ENCODE results near the gene OPALIN.
A peak's percentile ranks its signal among the peaks of the same experiment; 100 is the strongest.
"Not testable (repeated sequence)": the region's sequence is repeated elsewhere in the genome, so short reads cannot be mapped to it uniquely, and the experiment has no call there.

Gene OPALIN

DNA sequence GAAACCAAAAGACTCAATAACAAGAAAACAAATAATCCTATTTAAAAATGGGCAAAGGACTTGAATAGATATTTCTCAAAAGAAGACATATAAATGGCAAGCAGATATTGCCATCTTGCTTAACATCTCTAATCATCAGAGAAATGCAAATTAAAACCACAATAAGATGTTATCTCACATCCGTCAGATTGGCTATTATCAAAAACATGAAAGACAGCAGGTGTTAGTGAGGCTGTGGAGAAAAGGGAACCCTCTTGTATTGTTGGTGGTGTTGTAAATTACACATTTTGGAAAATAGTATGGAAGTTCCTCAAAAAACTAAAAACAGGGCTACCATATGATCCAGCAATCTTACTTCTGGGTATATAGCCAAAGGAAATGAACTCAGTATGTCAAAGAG, 25.7 kb downstream of the OPALIN start:
- no peak for DNase-seq (ENCODE audit: low spot score in 2 of 2)
- Mint-ChIP-seq H3K27ac (no peak overlapping the region), H3K4me1 (no peaks in the 10 kb centered on the region), H3K9me3 (no peaks in the 10 kb centered on the region), H3K36me3 (peaks cover 5% of the 10 kb centered on the region), H3K4me3 (no peak overlapping the region)
- no peak for ATAC-seq

DNA sequence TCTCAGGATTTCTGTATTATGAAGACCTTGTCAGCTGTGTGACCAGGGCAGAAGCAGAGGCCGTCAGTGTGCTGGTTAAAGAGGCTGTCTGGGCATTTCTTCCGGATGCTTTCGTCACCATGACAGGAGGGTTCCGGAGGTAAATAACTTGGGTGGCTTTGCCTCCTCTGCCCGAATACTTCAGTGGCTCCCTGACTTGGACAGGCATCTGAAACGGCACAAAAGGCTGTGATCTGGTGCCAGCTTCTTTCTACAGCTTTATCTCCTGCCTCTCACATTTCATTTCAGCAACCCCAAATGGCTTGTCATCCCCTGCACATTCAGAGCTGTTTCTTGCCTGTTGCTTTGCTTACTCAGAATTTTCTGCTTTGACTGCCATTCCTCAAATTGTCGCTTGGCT, 31.3 kb downstream of the OPALIN start:
- no peaks in the 10 kb centered on the region for H3K4me1 Mint-ChIP-seq
- no peak overlapping the region for H3K27ac Mint-ChIP-seq
- H3K4me3 Mint-ChIP-seq: no peak overlapping the region
- H3K36me3 Mint-ChIP-seq: no peaks in the 10 kb centered on the region
- DNase-seq (ENCODE audit: low spot score in 2 of 2) (no peak), ATAC-seq (no peak)
- H3K9me3 Mint-ChIP-seq: no peaks in the 10 kb centered on the region

DNA sequence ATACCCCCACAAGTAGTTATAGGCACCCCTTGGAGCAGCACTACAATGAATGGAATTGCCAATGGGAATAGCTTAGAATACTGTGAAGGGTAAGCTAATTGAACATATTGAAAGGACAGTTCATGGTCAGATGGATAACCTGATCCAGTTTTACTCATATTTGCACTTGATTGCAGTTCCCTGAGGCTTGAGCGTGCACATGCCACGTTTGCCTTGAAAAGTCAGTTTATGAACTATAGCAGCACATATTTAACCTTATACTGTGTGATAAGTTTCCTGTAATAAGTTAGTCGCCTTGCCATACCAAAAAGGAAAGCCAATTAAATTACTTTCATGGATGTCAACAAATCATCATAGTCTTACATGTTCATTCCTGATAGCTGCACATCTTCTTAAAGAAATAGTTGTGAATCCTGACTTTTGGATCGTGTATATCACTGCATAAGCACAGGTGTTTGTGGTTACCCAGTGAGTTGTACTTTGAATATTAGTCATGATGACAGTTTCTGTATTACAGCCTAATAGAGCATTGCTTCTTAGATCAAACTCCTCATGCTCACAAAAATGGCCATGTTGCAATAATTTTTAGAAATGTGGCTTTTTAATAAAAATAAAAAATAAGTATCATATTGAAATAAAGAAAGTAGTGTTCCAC, 33.0 kb downstream of the OPALIN start:
- Mint-ChIP-seq H3K36me3 (no peaks in the 10 kb centered on the region), H3K4me3 (no peak overlapping the region), H3K4me1 (no peaks in the 10 kb centered on the region), H3K9me3 (no peaks in the 10 kb centered on the region), H3K27ac (no peak overlapping the region)
- no peak for DNase-seq (ENCODE audit: low spot score in 2 of 2)
- peak; percentile 83 for ATAC-seq

DNA sequence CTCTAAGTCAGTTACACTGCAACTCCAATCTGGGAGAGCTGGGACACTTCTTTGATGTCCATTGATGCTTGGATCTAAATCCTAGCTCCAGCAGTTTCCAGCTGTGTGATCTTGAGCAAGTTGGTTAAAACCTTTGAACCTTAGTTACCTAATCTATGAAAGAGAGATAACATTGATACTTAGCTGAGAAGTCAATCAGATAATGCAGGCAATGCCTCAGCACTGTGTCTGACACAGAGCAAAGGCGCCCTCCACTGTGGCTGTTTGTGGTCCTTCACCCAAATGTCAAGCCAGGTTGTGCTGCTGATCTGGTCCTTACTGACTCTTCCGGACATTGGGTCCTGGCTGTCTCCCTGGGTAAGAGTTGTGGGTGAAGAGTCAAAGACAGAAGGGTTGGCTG, 34.4 kb downstream of the OPALIN start:
- Mint-ChIP-seq H3K27ac (no peak overlapping the region), H3K4me3 (no peak overlapping the region), H3K36me3 (no peaks in the 10 kb centered on the region), H3K4me1 (no peaks in the 10 kb centered on the region), H3K9me3 (no peaks in the 10 kb centered on the region)
- DNase-seq (ENCODE audit: low spot score in 2 of 2) (no peak), ATAC-seq (no peak)

DNA sequence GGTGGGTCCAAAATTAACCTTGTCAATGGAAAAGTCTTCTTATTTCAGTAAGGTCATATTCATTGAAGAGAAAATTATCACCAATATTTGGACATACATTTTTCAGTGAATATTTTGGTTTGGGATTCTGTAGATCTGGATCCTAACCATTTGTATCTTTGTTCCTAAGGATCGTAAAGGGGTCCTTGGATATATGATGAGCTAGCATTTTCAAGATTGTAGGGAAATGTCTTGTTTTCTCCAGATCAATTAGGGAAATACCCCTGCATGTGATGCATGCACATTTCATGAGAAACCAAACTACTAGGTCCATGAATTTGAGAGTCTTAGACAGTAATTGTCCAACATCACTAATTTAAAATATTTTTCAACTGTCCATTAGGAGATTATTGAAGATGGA, 36.5 kb downstream of the OPALIN start:
- no peak overlapping the region for H3K27ac Mint-ChIP-seq
- H3K4me1 Mint-ChIP-seq: no peaks in the 10 kb centered on the region
- no peak overlapping the region for H3K4me3 Mint-ChIP-seq
- no peaks in the 10 kb centered on the region for H3K36me3 Mint-ChIP-seq
- H3K9me3 Mint-ChIP-seq: no peaks in the 10 kb centered on the region
- no peak for ATAC-seq
- DNase-seq (ENCODE audit: low spot score in 2 of 2): no peak

DNA sequence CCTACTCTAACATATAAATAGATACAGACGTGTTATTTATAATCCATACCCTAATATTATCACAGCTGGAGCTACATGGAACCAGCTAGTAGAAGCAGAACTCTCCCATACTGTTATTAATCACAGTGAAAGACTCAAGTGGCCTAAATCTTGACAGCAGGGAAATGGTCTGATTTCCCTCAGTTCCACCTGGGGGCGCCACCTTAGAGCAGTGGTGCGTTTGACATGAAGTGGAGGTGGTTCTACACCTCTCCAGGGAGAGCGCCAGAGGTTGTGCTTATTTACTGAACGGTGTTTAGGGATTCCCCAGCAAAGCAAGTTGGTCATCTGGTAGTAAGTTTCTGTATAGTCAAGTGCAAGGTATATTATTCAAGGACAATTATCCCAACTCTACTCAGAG, 37.0 kb downstream of the OPALIN start:
- Mint-ChIP-seq H3K4me3 (no peak overlapping the region), H3K36me3 (no peaks in the 10 kb centered on the region), H3K4me1 (no peaks in the 10 kb centered on the region), H3K9me3 (no peaks in the 10 kb centered on the region), H3K27ac (no peak overlapping the region)
- ATAC-seq (no peak), DNase-seq (ENCODE audit: low spot score in 2 of 2) (no peak)

DNA sequence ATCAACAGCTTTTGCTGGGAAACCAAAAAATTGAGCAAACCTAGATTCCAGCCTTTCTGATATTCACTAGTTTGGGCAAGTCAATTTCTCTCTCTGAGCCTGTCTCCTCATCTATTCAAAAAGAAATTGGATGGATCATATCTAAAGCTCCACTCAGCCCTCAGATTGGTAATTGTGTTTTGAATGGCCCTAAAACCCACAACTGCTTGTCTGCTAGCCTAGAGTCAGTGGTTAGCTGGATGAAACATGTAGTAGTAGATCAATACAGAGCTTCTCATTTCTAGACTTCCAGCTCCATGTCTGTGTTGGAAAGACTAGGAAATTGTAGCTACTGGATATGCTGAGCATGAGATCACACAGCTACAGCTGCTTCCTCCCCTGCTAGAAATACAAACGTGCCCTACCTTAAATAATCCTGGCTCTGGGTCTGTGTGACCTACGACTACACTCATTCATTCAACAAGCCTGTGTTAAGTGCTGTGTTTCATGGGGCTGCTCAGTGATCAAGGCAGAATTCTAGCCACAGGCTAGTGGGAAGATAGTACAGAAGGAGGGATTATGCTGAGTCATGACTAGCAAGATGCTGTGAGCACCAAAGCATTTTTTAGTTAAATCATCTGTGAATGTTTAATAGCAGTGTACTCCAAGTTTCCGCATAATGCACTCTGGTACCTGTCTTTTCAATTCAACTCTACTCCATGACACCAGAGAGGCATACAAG, 38.9 kb downstream of the OPALIN start:
- no peak overlapping the region for H3K4me3 Mint-ChIP-seq
- H3K27ac Mint-ChIP-seq: no peak overlapping the region
- ATAC-seq (peak; percentile 37), DNase-seq (ENCODE audit: low spot score in 2 of 2) (no peak)
- H3K9me3 Mint-ChIP-seq: no peaks in the 10 kb centered on the region
- H3K4me1 Mint-ChIP-seq: no peaks in the 10 kb centered on the region
- no peaks in the 10 kb centered on the region for H3K36me3 Mint-ChIP-seq

DNA sequence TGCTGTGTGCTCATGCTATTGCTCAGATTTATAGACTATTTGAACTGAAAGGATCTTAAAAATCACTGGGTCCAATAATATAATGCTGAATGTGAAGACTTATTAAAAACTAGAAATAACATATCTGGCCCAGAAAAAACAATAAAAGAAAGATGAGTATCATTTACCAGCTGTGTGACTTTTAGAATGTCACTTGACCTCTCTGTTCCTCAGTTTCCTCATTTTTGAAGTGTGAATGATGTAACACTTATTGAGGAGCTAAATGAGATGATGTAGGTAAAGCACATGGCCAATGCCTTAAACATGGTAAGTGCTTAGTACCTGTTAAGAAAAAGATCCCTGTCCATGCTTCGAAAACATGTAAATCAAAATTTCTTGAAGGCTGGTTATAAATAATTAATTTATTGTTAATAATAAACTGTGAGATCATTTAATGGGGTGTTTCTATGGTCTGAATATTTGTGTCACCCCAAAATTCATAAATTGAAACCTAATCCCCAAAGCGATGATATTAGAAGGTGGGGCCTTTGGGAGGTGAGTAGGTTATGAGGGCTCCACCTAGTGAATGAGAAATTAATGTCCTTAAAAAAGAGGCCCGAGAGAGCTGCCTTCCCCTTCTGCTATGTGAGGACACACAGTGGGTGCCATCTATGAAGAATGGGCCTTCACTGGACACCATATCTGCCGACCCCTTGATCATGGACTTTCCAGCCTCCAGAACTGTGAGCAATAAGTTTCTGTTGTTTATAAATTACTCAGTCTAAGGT, 41.6 kb downstream of the OPALIN start:
- ATAC-seq (no peak), DNase-seq (ENCODE audit: low spot score in 2 of 2) (no peak)
- H3K9me3 Mint-ChIP-seq: no peaks in the 10 kb centered on the region
- H3K4me1 Mint-ChIP-seq: no peaks in the 10 kb centered on the region
- no peak overlapping the region for H3K27ac Mint-ChIP-seq
- H3K4me3 Mint-ChIP-seq: no peak overlapping the region
- H3K36me3 Mint-ChIP-seq: no peaks in the 10 kb centered on the region

DNA sequence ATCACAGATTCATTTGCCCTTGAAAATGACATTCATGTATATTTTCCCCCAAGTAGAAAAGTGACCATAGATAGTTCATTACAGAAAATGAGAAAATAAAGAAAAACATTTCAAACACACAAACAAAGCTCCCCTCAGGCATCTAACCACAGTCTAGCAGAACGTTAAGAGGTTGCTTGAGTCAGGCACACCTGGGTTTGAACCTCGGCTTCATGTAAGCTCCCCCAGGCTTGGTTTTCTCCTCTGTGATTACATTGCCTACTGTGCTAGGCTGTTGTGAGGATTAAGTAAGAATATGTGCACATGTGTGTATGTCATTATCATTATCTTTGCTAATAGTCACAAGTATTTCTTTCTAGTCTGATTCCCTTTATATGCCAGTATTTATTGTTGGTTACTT, 45.5 kb downstream of the OPALIN start:
- DNase-seq (ENCODE audit: low spot score in 2 of 2): no peak
- no peaks in the 10 kb centered on the region for H3K4me1 Mint-ChIP-seq
- no peak for ATAC-seq

DNA sequence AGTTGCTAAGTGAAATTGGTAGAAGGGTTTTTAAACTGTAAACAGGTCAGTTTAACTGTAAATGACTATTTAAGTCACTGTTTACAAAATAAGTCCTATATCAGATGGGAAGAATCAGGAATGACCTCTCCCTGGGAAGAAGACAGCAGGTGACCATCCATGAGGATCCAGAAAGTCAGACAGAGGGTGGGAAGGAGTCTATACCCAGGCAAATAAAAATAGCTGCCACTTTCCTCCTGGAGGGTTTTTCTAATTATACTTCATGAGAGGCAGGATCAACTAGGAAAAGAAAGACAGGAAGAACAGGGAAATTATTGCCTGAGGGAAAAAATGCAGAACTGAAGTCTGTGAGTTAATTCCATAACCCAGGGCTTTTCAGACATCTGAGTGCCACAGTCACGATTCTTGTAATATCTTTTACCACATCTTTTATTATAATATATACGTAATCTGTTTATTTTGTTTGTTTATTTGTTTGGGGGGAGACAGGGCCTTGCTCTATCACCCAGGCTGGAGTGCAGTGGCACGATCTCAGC, 47.6 kb downstream of the OPALIN start:
- H3K4me3 Mint-ChIP-seq: no peak overlapping the region
- H3K4me1 Mint-ChIP-seq: no peaks in the 10 kb centered on the region
- no peaks in the 10 kb centered on the region for H3K36me3 Mint-ChIP-seq
- H3K9me3 Mint-ChIP-seq: no peaks in the 10 kb centered on the region
- DNase-seq (ENCODE audit: low spot score in 2 of 2) (no peak), ATAC-seq (no peak)
- no peak overlapping the region for H3K27ac Mint-ChIP-seq

More for the DNA sequence above, 45.5 kb downstream of the OPALIN start:
- Mint-ChIP-seq H3K4me3 (no peak overlapping the region), H3K27ac (no peak overlapping the region), H3K9me3 (no peaks in the 10 kb centered on the region), H3K36me3 (no peaks in the 10 kb centered on the region)

DNA sequence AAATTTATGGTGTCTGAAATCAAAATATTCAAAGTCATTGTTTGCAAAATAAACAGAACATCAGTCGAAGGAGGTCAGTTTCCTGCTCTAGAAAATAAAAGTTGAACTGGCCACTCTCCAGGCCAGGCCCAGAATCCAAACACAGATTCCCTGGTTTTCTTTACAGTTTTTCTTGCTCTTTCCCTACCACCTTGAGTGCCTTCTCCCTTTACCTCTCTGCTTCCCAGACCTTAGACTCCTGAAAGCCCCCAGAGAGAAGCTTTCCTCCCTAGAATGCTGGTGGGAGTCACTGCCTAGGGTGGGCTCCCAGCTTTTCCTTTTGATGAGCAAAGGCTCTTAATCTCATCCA, 48.5 kb downstream of the OPALIN start:
- DNase-seq (ENCODE audit: low spot score in 2 of 2) (no peak), ATAC-seq (no peak)
- no peak overlapping the region for H3K4me3 Mint-ChIP-seq
- no peaks in the 10 kb centered on the region for H3K4me1 Mint-ChIP-seq
- H3K36me3 Mint-ChIP-seq: no peaks in the 10 kb centered on the region
- no peak overlapping the region for H3K27ac Mint-ChIP-seq
- H3K9me3 Mint-ChIP-seq: no peaks in the 10 kb centered on the region

DNA sequence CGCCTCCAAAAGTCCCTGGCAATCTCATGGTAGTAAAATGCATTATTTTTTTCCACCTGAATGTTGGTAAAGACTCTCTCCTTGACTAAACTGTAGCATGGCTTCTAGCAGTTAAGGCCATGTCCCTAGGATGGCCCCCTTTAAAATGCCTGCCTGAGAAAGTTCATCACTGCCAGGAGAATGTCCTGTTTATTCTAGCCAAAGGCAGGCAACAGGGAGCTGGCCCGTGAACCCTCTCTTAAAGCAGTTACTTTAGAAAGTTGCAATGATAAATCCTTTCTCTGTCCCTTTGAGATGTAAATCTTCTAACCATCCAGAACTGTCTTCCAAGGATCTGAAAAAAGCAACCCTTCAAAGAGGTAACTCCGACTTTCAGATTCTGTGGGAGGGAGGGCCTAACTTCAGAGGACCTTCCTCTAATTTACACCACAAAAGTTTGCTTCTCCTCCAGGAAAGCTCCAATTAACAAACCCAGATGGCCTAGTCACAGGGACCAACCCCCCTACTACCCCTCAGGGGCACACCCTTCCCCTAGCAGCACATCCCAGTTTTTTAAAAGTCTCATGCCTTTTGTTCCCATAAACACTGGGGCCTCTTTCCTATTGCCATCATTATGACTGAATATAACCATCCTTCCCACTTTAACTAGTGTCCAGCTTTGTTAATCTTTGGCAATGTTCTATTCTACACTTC, 49.0 kb downstream of the OPALIN start:
- DNase-seq (ENCODE audit: low spot score in 2 of 2) (no peak), ATAC-seq (no peak)
- no peaks in the 10 kb centered on the region for H3K36me3 Mint-ChIP-seq
- no peaks in the 10 kb centered on the region for H3K9me3 Mint-ChIP-seq
- no peak overlapping the region for H3K4me3 Mint-ChIP-seq
- no peaks in the 10 kb centered on the region for H3K4me1 Mint-ChIP-seq
- no peak overlapping the region for H3K27ac Mint-ChIP-seq

DNA sequence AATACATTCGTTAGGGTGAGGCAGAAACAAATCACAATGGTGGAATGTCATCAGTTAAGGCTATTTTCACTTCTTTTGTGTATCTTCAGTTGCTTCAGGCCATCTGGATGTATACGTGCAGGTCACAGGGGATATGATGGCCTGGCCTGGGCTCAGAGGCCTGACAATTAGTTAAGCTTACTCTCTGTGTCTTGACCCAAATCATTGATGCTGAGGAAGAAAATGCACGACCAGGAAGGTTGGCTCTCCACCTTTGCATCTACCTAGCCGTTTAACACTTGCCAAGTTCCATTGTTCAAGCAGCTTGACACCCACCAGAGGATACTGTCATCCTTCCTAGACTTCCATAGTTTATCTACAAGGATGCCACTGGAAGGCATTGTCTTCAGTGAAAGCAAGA, 49.9 kb downstream of the OPALIN start:
- H3K4me3 Mint-ChIP-seq; H3K9me3 Mint-ChIP-seq; DNase-seq (ENCODE audit: low spot score in 2 of 2); ATAC-seq; H3K27ac Mint-ChIP-seq; H3K4me1 Mint-ChIP-seq; H3K36me3 Mint-ChIP-seq: not testable (repeated sequence)

DNA sequence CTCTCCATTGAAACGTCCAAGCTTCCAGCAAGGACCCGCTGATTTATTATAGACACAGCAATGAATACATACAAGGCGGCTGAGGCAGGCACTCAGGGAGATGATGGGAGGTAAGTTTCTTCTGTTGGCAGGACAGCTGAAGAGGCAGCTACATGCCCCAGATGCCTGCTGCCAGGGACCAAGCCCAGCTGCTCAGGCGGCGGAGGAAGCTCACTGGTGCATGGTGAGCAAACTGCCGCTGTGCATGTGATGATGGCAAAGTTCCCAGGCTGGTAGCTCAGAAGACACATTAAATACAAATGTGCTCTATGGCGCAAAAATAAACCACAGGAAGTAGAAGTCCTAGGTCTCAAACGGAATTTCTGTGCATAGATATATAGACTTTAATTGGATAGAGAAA, 52.3 kb downstream of the OPALIN start:
- no peaks in the 10 kb centered on the region for H3K4me1 Mint-ChIP-seq
- H3K9me3 Mint-ChIP-seq: no peaks in the 10 kb centered on the region
- H3K36me3 Mint-ChIP-seq: no peaks in the 10 kb centered on the region
- no peak for ATAC-seq
- DNase-seq (ENCODE audit: low spot score in 2 of 2): no peak
- no peak overlapping the region for H3K27ac Mint-ChIP-seq
- no peak overlapping the region for H3K4me3 Mint-ChIP-seq

DNA sequence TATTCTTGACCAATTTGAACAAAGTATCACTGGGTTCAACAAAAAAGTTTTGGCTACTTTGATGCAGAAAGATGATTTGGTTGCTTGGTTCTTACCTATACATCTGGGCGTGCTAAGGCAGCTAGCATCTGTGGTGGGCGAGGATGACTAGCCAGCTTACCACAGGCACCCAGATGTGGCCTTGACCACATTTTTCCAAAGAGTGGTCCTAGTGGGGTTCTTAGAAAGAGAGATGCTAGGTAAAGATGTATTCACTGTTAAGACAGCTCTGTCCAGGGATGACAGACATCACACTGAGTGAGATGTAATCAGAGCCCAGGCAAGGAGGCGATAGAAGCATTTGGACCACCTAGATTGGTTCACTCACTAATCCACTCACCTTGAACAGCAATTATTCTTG, 53.8 kb downstream of the OPALIN start:
- no peaks in the 10 kb centered on the region for H3K9me3 Mint-ChIP-seq
- H3K4me1 Mint-ChIP-seq: no peaks in the 10 kb centered on the region
- ATAC-seq (peak; percentile 55), DNase-seq (ENCODE audit: low spot score in 2 of 2) (no peak)
- no peak overlapping the region for H3K4me3 Mint-ChIP-seq
- no peaks in the 10 kb centered on the region for H3K36me3 Mint-ChIP-seq
- H3K27ac Mint-ChIP-seq: no peak overlapping the region

Measured in stimulated activated effector memory CD8-positive, alpha-beta T cell treated with anti-CD3 and anti-CD28 coated beads, Interleukin-12 subunit alpha, Interleukin-12 subunit beta, amount 100 ng/mL, for 72 hours (primary cell).